Vagina (tissue), 2 donors: Measurements from ENCODE around the gene SMG7. TPM values are rescaled to one million over a fixed set of nuclear protein-coding genes. Genes with fewer than 3 reads are reported as not detected.
A peak's percentile ranks its signal among the peaks of the same experiment; 100 is the strongest.

ENCODE experiments used
- DNase-seq, 2 donors: peaks; one replicate each; pipeline ENCODE4 v3.0.0-alpha.2; 2017; ENCODE audit errors: extremely low spot score in 2 of 2
- H3K27ac ChIP-seq: fragments of 200-600 bp; sonication (generic); one replicate; pipeline ENCODE4 v1.5.1; 2019
- H3K27me3 ChIP-seq: fragments of 200-600 bp; sonication (generic); one replicate; pipeline ENCODE4 v1.5.1; 2019
- H3K36me3 ChIP-seq, 2 donors: fragments of 200-600 bp; sonication (generic); one replicate each; pipeline ENCODE4 v1.5.1; 2017 to 2019
- H3K4me1 ChIP-seq: fragments of 200-600 bp; sonication (generic); one replicate; pipeline ENCODE4 v1.5.1; 2019
- H3K4me3 ChIP-seq, 2 donors: fragments of 200-600 bp; sonication (generic); 1 replicate in 1 of 2; 2 replicates in 1 of 2; pipeline ENCODE4 v1.5.1; 2016 to 2019
- H3K9me3 ChIP-seq: fragments of 200-600 bp; sonication (generic); one replicate; pipeline ENCODE4 v1.5.1; 2019
- CTCF ChIP-seq, 3 experiments: fragments of 450-650 bp in 2 of 3; fragments of 200-600 bp in 1 of 3; sonication (generic) in 1 of 3; IDR thresholded peaks; one replicate each; pipeline ENCODE4 v1.5.1; 2017 to 2019; ENCODE audit warnings: antibody characterized with exemption in 3 of 3, mild to moderate bottlenecking in 2 of 3, moderate library complexity in 2 of 3
- POLR2A ChIP-seq, 2 donors: fragments of 450-650 bp; IDR thresholded peaks; one replicate each; pipeline ENCODE4 v1.6.1; 2017; ENCODE audit warnings: antibody characterized with exemption in 2 of 2, mild to moderate bottlenecking in 2 of 2, moderate library complexity in 2 of 2
- POLR2AphosphoS5 ChIP-seq, 2 donors: sonication (generic); formaldehyde crosslinking; IDR thresholded peaks; one replicate each; pipeline ENCODE4 v1.9.0; 2017; ENCODE audit warnings: antibody characterized with exemption in 2 of 2, mild to moderate bottlenecking in 2 of 2, low read depth in 1 of 2; ENCODE audit not compliant: insufficient read depth in 1 of 2
- intact Hi-C: fragments of 100-400 bp; cut with DNase I; formaldehyde crosslinking; loops from one replicate; pipeline ENCODE4 v1.15.1; 2023
- total RNA-seq: library from RNA; depleted of rRNA; stranded (reverse); fragments of >200 nt; gene quantifications from one replicate; pipeline ENCODE4 v1.2.3, GENCODE V29; 2016

Gene SMG7
- total RNA-seq, 1 donor from 2014 or later, result 48.9 TPM

GRCh38 chr1:183595537-183595936, 123.2 kb downstream of the SMG7 start:
- peaks cover 25% of the 10 kb centered on the region for H3K4me1 ChIP-seq
- intact Hi-C loops, result no loop called here
- H3K27me3 ChIP-seq, result no peaks in the 10 kb centered on the region
- no peak overlapping the region for H3K4me3 ChIP-seq
- no peaks in the 10 kb centered on the region for H3K9me3 ChIP-seq
- DNase-seq, result no peak
- TF ChIP-seq POLR2A (IDR thresholded peaks at IDR 0.05) (no peak), CTCF (IDR thresholded peaks at IDR 0.05) (no peak), POLR2AphosphoS5 (IDR thresholded peaks at IDR 0.05; ENCODE audit: insufficient read depth in 1 of 2, low read depth in 1 of 2) (no peak)
- no peaks in the 10 kb centered on the region for H3K36me3 ChIP-seq
- no peak overlapping the region for H3K27ac ChIP-seq

- Histone ChIP-seq H3K4me1 (peaks cover 15% of the 10 kb centered on the region), H3K27ac (no peak overlapping the region), H3K36me3 (no peaks in the 10 kb centered on the region), H3K27me3 (no peaks in the 10 kb centered on the region), H3K9me3 (no peaks in the 10 kb centered on the region), H3K4me3 (no peak overlapping the region)
- TF ChIP-seq POLR2AphosphoS5 (IDR thresholded peaks at IDR 0.05; ENCODE audit: insufficient read depth in 1 of 2, low read depth in 1 of 2) (no peak), CTCF (IDR thresholded peaks at IDR 0.05) (no peak), POLR2A (IDR thresholded peaks at IDR 0.05) (no peak)
- DNase-seq, result no peak
- intact Hi-C loops, result no loop called here
These were observed 124.2 kb downstream of the SMG7 start for GRCh38 chr1:183596500-183596899.

- H3K4me1 ChIP-seq, result peaks cover 7% of the 10 kb centered on the region
- no peak for DNase-seq
- no peak overlapping the region for H3K4me3 ChIP-seq
- H3K9me3 ChIP-seq, result no peaks in the 10 kb centered on the region
- H3K27ac ChIP-seq, result peak overlapping the region; percentile 53
- intact Hi-C loops, result no loop called here
- no peak for TF ChIP-seq POLR2A (IDR thresholded peaks at IDR 0.05)
- TF ChIP-seq CTCF (IDR thresholded peaks at IDR 0.05), result no peak
- TF ChIP-seq POLR2AphosphoS5 (IDR thresholded peaks at IDR 0.05; ENCODE audit: insufficient read depth in 1 of 2, low read depth in 1 of 2), result no peak
- H3K36me3 ChIP-seq, result no peaks in the 10 kb centered on the region
- H3K27me3 ChIP-seq, result no peaks in the 10 kb centered on the region
These were observed 125.5 kb downstream of the SMG7 start for GRCh38 chr1:183597656-183598347.

- no peaks in the 10 kb centered on the region for H3K27me3 ChIP-seq
- intact Hi-C loops, result no loop called here
- H3K4me3 ChIP-seq, result no peak overlapping the region
- no peaks in the 10 kb centered on the region for H3K9me3 ChIP-seq
- peaks cover 7% of the 10 kb centered on the region for H3K4me1 ChIP-seq
- DNase-seq, result no peak
- H3K36me3 ChIP-seq, result no peaks in the 10 kb centered on the region
- peak overlapping the region; percentile 53 for H3K27ac ChIP-seq
- TF ChIP-seq POLR2AphosphoS5 (IDR thresholded peaks at IDR 0.05; ENCODE audit: insufficient read depth in 1 of 2, low read depth in 1 of 2) (no peak), POLR2A (IDR thresholded peaks at IDR 0.05) (no peak), CTCF (IDR thresholded peaks at IDR 0.05) (no peak)
These were observed 126.1 kb downstream of the SMG7 start for GRCh38 chr1:183598386-183598785.

GRCh38 chr1:183600136-183600535, 127.8 kb downstream of the SMG7 start:
- intact Hi-C loops, result no loop called here
- no peak overlapping the region for H3K4me3 ChIP-seq
- no peak overlapping the region for H3K27ac ChIP-seq
- TF ChIP-seq POLR2A (IDR thresholded peaks at IDR 0.05) (no peak), CTCF (IDR thresholded peaks at IDR 0.05) (no peak), POLR2AphosphoS5 (IDR thresholded peaks at IDR 0.05; ENCODE audit: insufficient read depth in 1 of 2, low read depth in 1 of 2) (peak in 1 of 2 donors; percentile 85)
- no peaks in the 10 kb centered on the region for H3K9me3 ChIP-seq
- H3K36me3 ChIP-seq, result no peaks in the 10 kb centered on the region
- DNase-seq, result no peak
- peaks cover 7% of the 10 kb centered on the region for H3K4me1 ChIP-seq
- H3K27me3 ChIP-seq, result no peaks in the 10 kb centered on the region
